Uterus (tissue), 4 donors: Measurements from ENCODE around the gene HCN3. TPM values are rescaled to one million over a fixed set of nuclear protein-coding genes. Genes with fewer than 3 reads are reported as not detected.

Experiments used
- DNase-seq, 2 donors: peaks; one replicate each; pipeline ENCODE4 v3.0.0-alpha.2; 2019 to 2020
- H3K27ac ChIP-seq, 2 donors: fragments of 200-600 bp; sonication (generic); 1 replicate in 1 of 2; 2 replicates in 1 of 2; pipeline ENCODE4 v1.5.1; 2016 to 2018
- H3K27me3 ChIP-seq, 2 donors: fragments of 200-600 bp; sonication (generic); one replicate each; pipeline ENCODE4 v1.5.1; 2018 to 2019; ENCODE audit warnings: control low read depth in 1 of 2
- H3K36me3 ChIP-seq, 2 donors: fragments of 200-600 bp; sonication (generic); one replicate each; pipeline ENCODE4 v1.5.1; 2019; ENCODE audit warnings: control low read depth in 1 of 2
- H3K4me1 ChIP-seq, 2 donors: fragments of 200-600 bp; sonication (generic); one replicate each; pipeline ENCODE4 v1.5.1; 2018 to 2019; ENCODE audit warnings: control low read depth in 1 of 2
- H3K4me3 ChIP-seq, 2 donors: fragments of 200-600 bp; sonication (generic); 1 replicate in 1 of 2; 2 replicates in 1 of 2; pipeline ENCODE4 v1.5.1; 2018 to 2019; ENCODE audit warnings: mild to moderate bottlenecking in 1 of 2
- H3K9me3 ChIP-seq, 2 donors: fragments of 200-600 bp; sonication (generic); one replicate each; pipeline ENCODE4 v1.5.1; 2019; ENCODE audit warnings: control low read depth in 1 of 2
- POLR2A ChIP-seq, 2 donors: fragments of 450-650 bp; IDR thresholded peaks; one replicate each; pipeline ENCODE4 v1.6.1; 2016; ENCODE audit warnings: antibody characterized with exemption in 2 of 2, mild to moderate bottlenecking in 1 of 2, moderate library complexity in 1 of 2
- intact Hi-C: fragments of 100-400 bp; cut with DNase I; formaldehyde crosslinking; loops from one replicate; pipeline ENCODE4 v1.15.1; 2023; ENCODE audit warnings: low total_unique reads
- total RNA-seq, 4 donors: library from RNA; depleted of rRNA in 3 of 4; stranded (reverse); fragments of >200 nt in 3 of 4; gene quantifications; one replicate each; pipeline versions ENCODE4 v1.1.0 to v1.2.4, GENCODE V29; 2014 to 2023
- TF ChIP-seq, protein P1 (sequence below), 4 experiments: fragments of 200-600 bp in 2 of 4; fragments of 450-650 bp in 2 of 4; sonication (generic) in 2 of 4; IDR thresholded peaks; one replicate each; pipeline ENCODE4 v1.5.1; 2016 to 2019; ENCODE audit warnings: antibody characterized with exemption in 4 of 4, mild to moderate bottlenecking in 2 of 4, moderate library complexity in 1 of 4
- donor health status: DM: yes; HTN: yes; CAD: no.

Gene HCN3
- total RNA-seq, 4 donors from 2014 or later = 4.2 to 5.5 TPM; not detected in 2

DNA sequence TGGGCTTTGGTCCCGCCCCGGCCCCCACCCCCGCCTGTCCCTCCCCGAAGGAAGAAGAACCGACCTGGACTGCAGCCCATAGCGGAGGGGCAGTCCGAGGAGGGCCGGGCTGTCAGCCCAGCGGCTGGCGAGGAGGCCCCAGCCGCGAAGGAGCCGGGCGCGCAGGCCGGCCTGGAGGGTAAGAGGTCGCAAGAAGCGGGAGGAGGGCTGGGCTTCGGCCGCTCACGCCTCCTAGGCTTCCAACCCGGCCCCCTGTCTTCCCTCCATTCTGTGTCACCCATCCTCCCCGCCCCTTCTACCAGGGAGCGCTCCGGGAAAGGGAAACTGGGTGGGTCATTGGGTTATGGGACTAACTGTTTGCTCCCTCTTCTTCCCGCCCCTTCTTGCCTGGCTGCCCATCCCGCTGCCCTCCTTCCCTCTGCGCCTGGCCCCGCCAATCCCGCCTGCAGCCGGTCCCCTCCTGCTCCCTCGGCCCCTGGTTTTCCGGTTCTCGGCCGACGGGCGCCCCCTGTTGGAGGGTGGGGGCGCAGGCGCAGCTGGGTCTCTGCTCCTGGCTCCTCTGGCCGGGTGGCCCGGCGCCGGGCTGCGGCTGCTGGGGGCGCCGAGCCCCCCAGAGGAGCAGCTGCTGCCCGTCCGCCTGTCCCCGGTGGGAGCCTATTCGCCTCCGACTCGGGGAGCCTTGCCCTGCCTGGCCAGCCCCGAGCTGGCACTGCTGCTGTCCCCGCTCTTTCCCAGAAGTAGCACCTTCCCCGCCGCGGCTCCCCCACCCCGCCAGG is 45.9 kb downstream of the HCN3 start:
- intact Hi-C loops = loop anchor here (5.0 kb wide), 1 partner anchor 46 kb away; the partner anchor contains the start of gene HCN3
- peaks cover 8 to 17% of the 10 kb centered on the region in 2 donors for H3K4me1 ChIP-seq

DNA sequence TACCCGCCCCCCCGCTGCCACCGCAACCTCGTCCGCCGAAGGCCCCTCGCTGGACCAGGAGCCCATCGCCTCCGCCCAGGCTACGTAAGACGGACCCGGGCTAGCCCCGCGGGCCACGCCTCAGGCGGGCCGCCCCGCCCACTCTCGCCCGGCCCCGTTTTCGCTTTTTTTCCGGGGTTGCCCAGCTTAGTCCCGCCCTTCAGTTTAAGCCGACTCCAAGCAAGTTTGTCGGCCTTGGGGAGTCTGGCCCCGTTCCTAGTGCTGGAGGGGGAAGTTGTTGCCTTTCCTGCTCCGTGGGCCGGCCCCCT is 46.4 kb downstream of the HCN3 start:
- peaks cover 8 to 17% of the 10 kb centered on the region in 2 donors for H3K4me1 ChIP-seq

More for the DNA sequence above, 45.9 kb downstream of the HCN3 start:
- peak overlapping the region; percentile 97 to 99 for H3K27ac ChIP-seq
- H3K4me3 ChIP-seq = peak overlapping the region; percentile 72 to 86
- H3K27me3 ChIP-seq = no peaks in the 10 kb centered on the region
- H3K9me3 ChIP-seq = no peaks in the 10 kb centered on the region
- DNase-seq = peak; percentile 91 to 92
- TF ChIP-seq, protein P1, sequence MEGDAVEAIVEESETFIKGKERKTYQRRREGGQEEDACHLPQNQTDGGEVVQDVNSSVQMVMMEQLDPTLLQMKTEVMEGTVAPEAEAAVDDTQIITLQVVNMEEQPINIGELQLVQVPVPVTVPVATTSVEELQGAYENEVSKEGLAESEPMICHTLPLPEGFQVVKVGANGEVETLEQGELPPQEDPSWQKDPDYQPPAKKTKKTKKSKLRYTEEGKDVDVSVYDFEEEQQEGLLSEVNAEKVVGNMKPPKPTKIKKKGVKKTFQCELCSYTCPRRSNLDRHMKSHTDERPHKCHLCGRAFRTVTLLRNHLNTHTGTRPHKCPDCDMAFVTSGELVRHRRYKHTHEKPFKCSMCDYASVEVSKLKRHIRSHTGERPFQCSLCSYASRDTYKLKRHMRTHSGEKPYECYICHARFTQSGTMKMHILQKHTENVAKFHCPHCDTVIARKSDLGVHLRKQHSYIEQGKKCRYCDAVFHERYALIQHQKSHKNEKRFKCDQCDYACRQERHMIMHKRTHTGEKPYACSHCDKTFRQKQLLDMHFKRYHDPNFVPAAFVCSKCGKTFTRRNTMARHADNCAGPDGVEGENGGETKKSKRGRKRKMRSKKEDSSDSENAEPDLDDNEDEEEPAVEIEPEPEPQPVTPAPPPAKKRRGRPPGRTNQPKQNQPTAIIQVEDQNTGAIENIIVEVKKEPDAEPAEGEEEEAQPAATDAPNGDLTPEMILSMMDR (IDR thresholded peaks at IDR 0.05) = peak; percentile 93 to 98 (median 96)
- TF ChIP-seq POLR2A (IDR thresholded peaks at IDR 0.05) = peak; percentile 39 to 40
- no peaks in the 10 kb centered on the region for H3K36me3 ChIP-seq

DNA sequence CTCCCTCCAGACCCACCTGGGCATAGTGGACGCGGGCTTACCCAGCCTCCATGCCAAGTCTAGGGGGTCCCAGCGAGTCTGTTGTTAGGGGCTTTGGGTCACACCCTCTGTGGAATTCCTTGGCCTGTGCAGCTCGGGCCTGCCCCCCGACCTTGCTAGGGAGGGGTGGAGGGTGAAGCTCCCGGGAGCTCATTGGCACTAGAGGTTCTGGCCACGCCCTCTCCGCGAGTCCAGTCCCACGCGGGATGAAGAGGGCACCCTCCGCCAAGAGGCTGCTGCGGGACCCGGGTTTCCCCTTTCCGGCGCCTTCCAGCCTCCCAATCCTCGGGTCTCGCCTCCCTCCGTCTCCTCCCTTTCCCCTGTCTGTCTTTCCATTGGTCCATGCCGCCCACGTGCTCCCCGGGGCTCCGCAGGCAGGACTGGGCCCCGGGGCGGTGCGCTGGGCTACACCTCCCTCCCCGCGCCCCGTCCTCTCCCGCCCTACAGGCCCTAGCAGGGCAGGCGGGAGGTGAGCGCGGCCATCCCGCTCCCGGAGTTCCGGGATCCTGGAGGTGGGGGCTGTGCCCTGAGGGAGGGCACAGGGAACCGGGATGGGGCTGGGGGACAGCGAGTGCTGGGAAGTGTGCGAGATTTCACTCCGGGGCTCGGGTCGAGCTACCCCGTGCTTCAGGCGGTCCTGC is 46.9 kb downstream of the HCN3 start:
- peak overlapping the region; percentile 97 to 99 for H3K27ac ChIP-seq
- peaks cover 8 to 17% of the 10 kb centered on the region in 2 donors for H3K4me1 ChIP-seq
- DNase-seq = peak; percentile 94 to 96
- no peaks in the 10 kb centered on the region for H3K9me3 ChIP-seq
- intact Hi-C loops = loop anchor here (5.0 kb wide), 1 partner anchor 47 kb away; the partner anchor contains the start of gene HCN3
- H3K4me3 ChIP-seq = peak overlapping the region; percentile 72 to 86
- no peaks in the 10 kb centered on the region for H3K36me3 ChIP-seq
- H3K27me3 ChIP-seq = no peaks in the 10 kb centered on the region
- TF ChIP-seq, protein P1 (IDR thresholded peaks at IDR 0.05) = peak in 2 of 4 experiments; percentile 2 to 16
- TF ChIP-seq POLR2A (IDR thresholded peaks at IDR 0.05) = peak in 1 of 2 donors; percentile 80

More for the DNA sequence above, 46.4 kb downstream of the HCN3 start:
- Histone ChIP-seq H3K9me3 (no peaks in the 10 kb centered on the region), H3K27ac (peak overlapping the region; percentile 97 to 99), H3K36me3 (no peaks in the 10 kb centered on the region), H3K4me3 (peak overlapping the region; percentile 72 to 86), H3K27me3 (no peaks in the 10 kb centered on the region)
- TF ChIP-seq, protein P1 (IDR thresholded peaks at IDR 0.05) = no peak
- peak in 1 of 2 donors; percentile 11 for TF ChIP-seq POLR2A (IDR thresholded peaks at IDR 0.05)
- intact Hi-C loops = loop anchor here (5.0 kb wide), 1 partner anchor 46 kb away; the partner anchor contains the start of gene HCN3
- peak; percentile 91 to 93 for DNase-seq

DNA sequence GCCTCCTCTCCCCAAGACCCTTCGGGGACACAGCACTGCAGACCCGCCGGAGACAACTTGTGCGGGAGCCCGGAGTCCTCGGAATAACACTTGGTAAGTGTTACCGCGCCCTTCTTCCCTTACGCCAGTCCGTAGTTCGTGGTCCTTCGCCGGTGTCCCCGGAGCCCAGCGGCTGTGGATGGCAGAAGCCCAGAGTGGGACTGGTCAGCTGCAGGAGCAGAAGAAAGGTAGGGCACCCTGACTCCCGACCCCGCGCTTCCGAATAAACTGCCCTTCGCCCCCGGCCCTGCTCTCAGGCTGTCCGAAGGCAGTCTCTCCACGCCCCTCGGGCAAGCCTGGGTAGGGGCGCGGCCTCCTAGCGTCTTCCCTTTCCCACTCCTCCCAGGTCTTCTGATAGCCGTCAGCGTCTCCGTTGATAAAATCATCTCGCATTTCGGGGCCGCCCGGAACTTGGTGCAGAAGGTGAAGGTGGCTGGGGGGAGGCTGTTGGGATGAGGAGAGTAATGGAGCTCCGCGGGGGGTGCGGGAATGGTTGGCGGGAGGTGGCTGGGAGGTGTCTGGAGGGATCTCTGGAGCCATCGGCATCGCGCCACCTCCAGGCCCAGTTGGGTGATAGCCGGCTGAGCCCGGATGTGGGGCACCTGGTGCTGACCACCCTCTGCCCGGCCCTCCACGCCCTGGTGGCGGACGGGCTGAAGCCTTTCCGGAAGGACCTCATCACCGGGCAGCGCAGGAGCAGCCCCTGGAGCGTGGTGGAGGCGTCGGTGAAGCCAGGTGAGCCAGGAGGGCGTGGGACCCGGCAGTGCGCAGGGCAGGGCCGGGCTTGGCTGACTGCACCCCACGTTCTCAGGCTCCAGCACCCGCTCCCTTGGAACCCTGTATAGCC is 47.7 kb downstream of the HCN3 start:
- Histone ChIP-seq H3K4me3 (peak overlapping the region; percentile 72 to 86), H3K9me3 (no peaks in the 10 kb centered on the region), H3K27ac (peak overlapping the region; percentile 97 to 99), H3K27me3 (no peaks in the 10 kb centered on the region), H3K4me1 (peaks cover 8 to 17% of the 10 kb centered on the region in 2 donors), H3K36me3 (no peaks in the 10 kb centered on the region)
- TF ChIP-seq, protein P1 (IDR thresholded peaks at IDR 0.05) = peak; percentile 12 to 48 (median 38)
- TF ChIP-seq POLR2A (IDR thresholded peaks at IDR 0.05) = no peak
- peak; percentile 59 to 64 for DNase-seq
- intact Hi-C loops = loop anchor here (5.0 kb wide), 1 partner anchor 48 kb away; the partner anchor contains the start of gene HCN3
